GM12878 (cell line): ENCODE results near the gene HNRNPU. TPM values are rescaled to one million over a fixed set of nuclear protein-coding genes. Genes with fewer than 3 reads are reported as not detected.

ENCODE experiments used
- EP300 ChIP-seq, 2 experiments: fragments of 150-350 bp in 1 of 2; IDR thresholded peaks; 2 replicates each; pipeline ENCODE4 v1.6.1; 2011 to 2012; ENCODE audit warnings: low read depth in 2 of 2, low read length in 2 of 2, borderline replicate concordance in 1 of 2, improper control_type of control experiment in 1 of 2, inconsistent platforms in 1 of 2; ENCODE audit not compliant: control insufficient read depth in 1 of 2
- HCFC1 ChIP-seq: fragments of 150-350 bp; IDR thresholded peaks from 2 replicates; pipeline ENCODE4 v1.6.1; 2014; ENCODE audit warnings: low read length
- MYB ChIP-seq: fragments of 150-350 bp; IDR thresholded peaks from 2 replicates; pipeline ENCODE4 v1.6.1; 2014; ENCODE audit warnings: mild to moderate bottlenecking, low read depth, low read length, borderline replicate concordance
- NR2C2 ChIP-seq: IDR thresholded peaks from 2 replicates; pipeline ENCODE4 v1.6.1; 2011; ENCODE audit warnings: borderline replicate concordance, low read depth; ENCODE audit not compliant: control insufficient read depth, insufficient read length
- PRDM15 ChIP-seq: fragments of 450-650 bp; formaldehyde crosslinking; IDR thresholded peaks from 2 replicates; pipeline ENCODE4 v1.4.0; 2020; ENCODE audit warnings: mild to moderate bottlenecking, moderate library complexity
- SUZ12 ChIP-seq: fragments of 200-600 bp; sonication (generic); IDR thresholded peaks from one replicate; pipeline ENCODE4 v1.6.1; 2018; ENCODE audit warnings: antibody characterized with exemption, mild to moderate bottlenecking; ENCODE audit not compliant: unreplicated experiment
- TCF7 ChIP-seq: IDR thresholded peaks from 2 replicates; pipeline ENCODE4 v1.6.1; 2014; ENCODE audit warnings: antibody characterized with exemption, borderline replicate concordance
- ZBTB33 ChIP-seq: fragments of 450-650 bp; IDR thresholded peaks from 2 replicates; pipeline ENCODE4 v1.6.1; 2017; ENCODE audit warnings: mild to moderate bottlenecking
- polyA plus RNA-seq, 11 experiments: library from polyadenylated mRNA; depleted of rRNA in 4 of 11; unstranded in 6 of 11; stranded (reverse) in 5 of 11; fragments of >200 nt; fragmentation: Nextera tagmentation in 4 of 11; fragmentation: Illumina TruSeq in 1 of 11; extraction: Ambion mirVana in 4 of 11; extraction: Trizol in 1 of 11; gene quantifications; 1 replicate in 1 of 11; 2 replicates in 10 of 11; pipeline versions ENCODE4 v1.2.1 to v1.2.3, GENCODE V29; 2011 to 2016; ENCODE audit warnings: inconsistent platforms in 2 of 11, missing spikeins in 2 of 11, low read depth in 1 of 11
- total RNA-seq, 4 experiments: library from RNA; depleted of rRNA in 3 of 4; stranded (reverse); fragments of >200 nt in 3 of 4; fragmentation: Illumina TruSeq in 1 of 4; extraction: Trizol in 1 of 4; gene quantifications; 2 replicates each; pipeline versions ENCODE4 v1.2.1 to v1.2.3, GENCODE V29; 2013 to 2021
- TF ChIP-seq, protein P1 (sequence below): IDR thresholded peaks from 2 replicates; pipeline ENCODE4 v1.6.1; 2012; ENCODE audit warnings: low read length, inconsistent platforms

HNRNPU gene
- total and polyA plus RNA-seq, 10 of the 15 experiments (the other 5 are each of a cell fraction or from before 2014, with no cell fraction given), result 163 to 569 (median 420) TPM

DNA sequence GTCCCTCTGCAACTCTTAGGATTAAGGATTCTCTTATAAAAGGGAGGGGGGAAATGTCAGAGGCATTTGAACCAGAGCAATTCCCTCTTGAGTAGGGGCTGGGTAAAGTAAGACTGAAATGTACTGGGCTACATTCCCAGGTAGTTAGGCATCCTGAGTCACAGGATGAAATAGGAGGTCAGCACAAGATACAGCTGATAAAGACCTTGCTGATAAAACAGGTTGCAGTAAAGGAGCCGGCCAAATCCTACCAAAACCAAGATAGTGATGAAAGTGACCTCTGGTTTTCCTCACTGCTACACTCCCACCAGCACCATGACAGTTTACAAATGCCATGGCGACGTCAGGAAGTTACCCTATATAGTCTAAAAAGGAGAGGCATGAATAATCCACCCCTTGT, 43.2 kb downstream of the HNRNPU start (continued):
- TF ChIP-seq, protein P1, sequence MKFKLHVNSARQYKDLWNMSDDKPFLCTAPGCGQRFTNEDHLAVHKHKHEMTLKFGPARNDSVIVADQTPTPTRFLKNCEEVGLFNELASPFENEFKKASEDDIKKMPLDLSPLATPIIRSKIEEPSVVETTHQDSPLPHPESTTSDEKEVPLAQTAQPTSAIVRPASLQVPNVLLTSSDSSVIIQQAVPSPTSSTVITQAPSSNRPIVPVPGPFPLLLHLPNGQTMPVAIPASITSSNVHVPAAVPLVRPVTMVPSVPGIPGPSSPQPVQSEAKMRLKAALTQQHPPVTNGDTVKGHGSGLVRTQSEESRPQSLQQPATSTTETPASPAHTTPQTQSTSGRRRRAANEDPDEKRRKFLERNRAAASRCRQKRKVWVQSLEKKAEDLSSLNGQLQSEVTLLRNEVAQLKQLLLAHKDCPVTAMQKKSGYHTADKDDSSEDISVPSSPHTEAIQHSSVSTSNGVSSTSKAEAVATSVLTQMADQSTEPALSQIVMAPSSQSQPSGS, result no peak
- TF ChIP-seq NR2C2, result no peak
- TF ChIP-seq PRDM15 (CRISPR knock-in tag), result no peak
- no peak for TF ChIP-seq ZBTB33
- TF ChIP-seq SUZ12, result no peak
- TF ChIP-seq EP300 (IDR thresholded peaks at IDR 0.05; ENCODE audit: borderline replicate concordance in 1 of 2, control insufficient read depth in 1 of 2, low read depth in 2 of 2, low read length in 2 of 2), result no peak
- TF ChIP-seq HCFC1, result no peak
- no peak for TF ChIP-seq MYB
- no peak for TF ChIP-seq TCF7
